Activated B cell treated with CpG ODN at 0.5 μM for 24 hours (primary cell): ENCODE data around the gene PRICKLE3. TPM values are rescaled to one million over a fixed set of nuclear protein-coding genes. Genes with fewer than 3 reads are reported as not detected.

ENCODE experiments used
- ATAC-seq: fragments of 200-7000 bp; cut with Tn5 transposase; one replicate; pipeline ENCODE4 v1.10.0; 2021; ENCODE audit warnings: low read depth, mild to moderate bottlenecking, moderate library complexity
- CTCF ChIA-PET: fragments of 350-600 bp; sonication (Branson Sonifier 250); formaldehyde crosslinking; loops from one replicate; lab custom pipeline; 2021; ENCODE audit warnings: antibody characterized with exemption; lab: Charles Lee
- POLR2A ChIA-PET: fragments of 350-600 bp; sonication (Branson Sonifier 250); formaldehyde crosslinking; loops from one replicate; lab custom pipeline; 2021; ENCODE audit warnings: antibody characterized with exemption; lab: Charles Lee
- DNase-seq: peaks from one replicate; pipeline ENCODE4 v3.0.0; 2022
- H3K27ac Mint-ChIP-seq: one replicate; pipeline ENCODE4 v1.8.0; 2020; ENCODE audit warnings: mixed read lengths
- H3K27me3 Mint-ChIP-seq: one replicate; pipeline ENCODE4 v1.8.0; 2021; ENCODE audit warnings: mixed read lengths
- H3K36me3 Mint-ChIP-seq: one replicate; pipeline ENCODE4 v1.8.0; 2021; ENCODE audit warnings: low read depth, mixed read lengths
- H3K4me1 Mint-ChIP-seq: one replicate; pipeline ENCODE4 v1.8.0; 2021; ENCODE audit warnings: mixed read lengths
- H3K4me3 Mint-ChIP-seq: one replicate; pipeline ENCODE4 v1.8.0; 2020; ENCODE audit warnings: mild to moderate bottlenecking, mixed read lengths
- H3K9me3 Mint-ChIP-seq: one replicate; pipeline ENCODE4 v1.8.0; 2020; ENCODE audit warnings: mixed read lengths
- CTCF ChIP-seq: fragments of 200-600 bp; IDR thresholded peaks from one replicate; pipeline ENCODE4 v1.8.0; 2022; ENCODE audit warnings: antibody characterized with exemption, mild to moderate bottlenecking
- intact Hi-C: fragments of 100-400 bp; cut with micrococcal nuclease; formaldehyde crosslinking; loops from one replicate; pipeline ENCODE4 v1.15.1; 2024
- total RNA-seq: library from RNA; stranded (reverse); gene quantifications from 2 replicates; pipeline ENCODE4 v1.2.3, GENCODE V29; 2022

PRICKLE3 gene
- total RNA-seq, 1 donor from 2014 or later: 11.8 TPM

DNA sequence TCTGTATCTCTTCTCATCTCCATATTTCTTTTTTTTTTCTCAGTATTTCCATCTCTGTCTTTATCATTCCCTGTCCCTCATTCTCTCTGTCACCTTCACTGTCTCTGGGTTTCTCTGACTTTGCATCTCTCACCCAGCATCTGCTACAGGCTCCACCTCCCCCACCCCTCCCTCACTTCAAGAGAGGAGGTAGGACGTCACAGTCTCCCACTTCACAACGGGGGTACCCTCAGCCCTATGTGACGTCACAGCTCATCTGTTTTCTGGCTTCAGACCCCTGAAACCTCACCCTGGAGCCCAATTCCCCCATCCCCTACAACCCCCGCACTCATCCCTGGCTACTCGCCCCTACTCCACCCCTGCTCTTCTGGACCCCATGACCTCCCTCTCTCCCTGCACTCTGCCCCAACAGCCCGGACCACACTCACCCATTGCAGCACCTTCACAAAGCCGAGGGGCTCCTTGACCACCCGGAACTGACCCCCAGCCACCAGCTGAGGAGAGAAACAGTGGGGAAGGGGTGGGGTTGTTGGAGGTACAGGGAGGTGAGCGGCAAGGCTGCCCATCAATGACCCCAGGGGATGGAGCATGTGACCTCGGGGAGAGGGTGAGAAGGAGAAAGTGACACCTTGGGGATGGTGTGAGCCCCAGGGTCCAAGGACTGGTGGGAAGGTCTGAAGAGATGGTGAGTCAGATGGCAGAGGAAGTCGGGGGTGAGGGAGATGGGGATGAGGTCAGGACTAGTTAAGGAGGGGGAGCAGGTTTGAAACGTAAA is 12.6 kb upstream of the PRICKLE3 start:
- DNase-seq (no peak), ATAC-seq (no peak)
- Mint-ChIP-seq H3K27ac (no peak overlapping the region), H3K4me1 (peaks cover 9% of the 10 kb centered on the region), H3K36me3 (no peaks in the 10 kb centered on the region), H3K9me3 (no peaks in the 10 kb centered on the region), H3K27me3 (no peaks in the 10 kb centered on the region), H3K4me3 (no peak overlapping the region)
- intact Hi-C loops: loop anchor here (10.0 kb wide), 2 partner anchors 284 to 1544 kb away; partner anchors contain the start of genes ELK1, PIM2, SLC35A2 and UXT
- ChIA-PET CTCF (no interaction called here), POLR2A (no interaction called here)
- TF ChIP-seq CTCF: no peak

DNA sequence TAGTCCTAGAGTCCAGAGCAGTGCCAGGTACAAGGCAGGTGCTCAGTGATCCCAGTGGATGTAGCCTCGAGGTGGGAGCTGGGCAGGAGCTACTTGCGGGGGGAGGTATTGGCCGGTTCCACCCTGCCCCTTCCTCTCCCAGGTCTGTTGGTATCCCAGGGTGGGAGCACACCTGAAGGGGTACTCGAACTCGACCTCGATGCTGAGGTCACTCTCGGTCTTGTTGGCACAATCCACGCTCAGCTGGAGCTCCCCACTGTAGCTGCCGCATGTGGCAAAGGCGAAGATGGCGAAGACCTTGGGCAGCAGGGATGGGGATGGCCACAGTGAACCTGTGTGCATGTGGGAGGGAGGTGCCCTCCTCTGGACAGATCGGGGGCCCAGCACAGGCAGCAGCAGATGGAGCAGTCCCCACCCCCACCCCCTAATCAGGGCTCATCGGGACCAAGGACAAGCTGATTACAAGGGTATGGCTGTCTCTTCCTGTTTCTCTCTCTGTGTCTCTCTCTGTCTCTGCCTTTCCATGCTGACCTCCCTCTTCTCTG is 11.4 kb upstream of the PRICKLE3 start:
- intact Hi-C loops: loop anchor here (10.0 kb wide), 2 partner anchors 283 to 1543 kb away; partner anchors contain the start of genes ELK1, PIM2, SLC35A2 and UXT
- ChIA-PET CTCF (no interaction called here), POLR2A (no interaction called here)
- H3K27ac Mint-ChIP-seq: no peak overlapping the region
- ATAC-seq: no peak
- no peak overlapping the region for H3K4me3 Mint-ChIP-seq
- H3K4me1 Mint-ChIP-seq: peaks cover 12% of the 10 kb centered on the region
- H3K36me3 Mint-ChIP-seq: no peaks in the 10 kb centered on the region
- no peaks in the 10 kb centered on the region for H3K9me3 Mint-ChIP-seq
- H3K27me3 Mint-ChIP-seq: no peaks in the 10 kb centered on the region
- no peak for DNase-seq
- TF ChIP-seq CTCF: no peak

DNA sequence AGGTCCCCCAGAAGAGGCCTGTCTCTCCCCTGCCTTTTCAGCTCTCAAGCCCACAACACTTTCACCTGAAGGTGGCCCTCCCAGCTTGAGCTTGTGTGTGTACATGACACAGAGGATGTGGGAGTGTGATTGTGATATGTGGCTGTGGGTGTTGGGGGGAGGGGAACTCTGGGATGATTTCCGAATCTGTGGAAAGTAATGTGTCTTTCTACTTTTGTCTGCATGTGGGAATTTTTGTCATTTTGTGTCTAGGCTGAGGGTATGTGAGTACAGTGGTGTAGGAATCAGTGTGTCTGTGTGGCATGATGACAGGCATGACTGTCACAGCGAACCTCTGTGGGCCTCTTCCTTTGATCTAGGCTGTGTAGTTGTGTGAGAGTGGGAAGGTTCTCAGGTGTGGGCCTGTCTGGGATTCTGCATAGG is 7.4 kb upstream of the PRICKLE3 start:
- Mint-ChIP-seq H3K36me3 (peaks cover 2% of the 10 kb centered on the region), H3K9me3 (no peaks in the 10 kb centered on the region), H3K4me3 (peak overlapping the region; percentile 3), H3K27me3 (no peaks in the 10 kb centered on the region), H3K27ac (no peak overlapping the region), H3K4me1 (peaks cover 29% of the 10 kb centered on the region)
- intact Hi-C loops: loop anchor here (5.0 to 10.0 kb wide), 4 partner anchors 36 to 1539 kb away; partner anchors contain the start of genes ELK1, PIM2, SLC35A2 and USP27X
- ChIA-PET CTCF (interaction anchor here (1.2 to 2.0 kb wide), 2 partner anchors 26 to 75 kb away, joined by 4 to 10 read pairs; no protein-coding TSS in a partner anchor), POLR2A (interaction anchor here (0.6 kb wide), 1 partner anchor 42 kb away, joined by 3 read pairs; the partner anchor contains the start of gene CCDC22)
- DNase-seq: no peak
- no peak for TF ChIP-seq CTCF
- ATAC-seq: no peak

- TF ChIP-seq CTCF: no peak
- ChIA-PET POLR2A (interaction anchor here (1.0 to 4.6 kb wide), 2 partner anchors 25 to 37 kb away, joined by 5 to 48 read pairs; no protein-coding TSS in a partner anchor), CTCF (interaction anchor here (1.0 to 2.0 kb wide), 7 partner anchors 9 to 561 kb away, joined by 3 to 10 read pairs (median 4); no protein-coding TSS in a partner anchor)
- H3K4me3 Mint-ChIP-seq: peak overlapping the region; percentile 32
- H3K9me3 Mint-ChIP-seq: no peaks in the 10 kb centered on the region
- ATAC-seq (no peak), DNase-seq (no peak)
- peaks cover 2% of the 10 kb centered on the region for H3K36me3 Mint-ChIP-seq
- no peaks in the 10 kb centered on the region for H3K27me3 Mint-ChIP-seq
- intact Hi-C loops: loop anchor here (5.0 to 10.0 kb wide), 4 partner anchors 36 to 1538 kb away; partner anchors contain the start of genes ELK1, PIM2, SLC35A2 and USP27X
- H3K4me1 Mint-ChIP-seq: peaks cover 26% of the 10 kb centered on the region
- no peak overlapping the region for H3K27ac Mint-ChIP-seq
These were observed 6.7 kb upstream of the PRICKLE3 start for GRCh38 chrX:49192722-49193328.
